AG04450 (cell line): ENCODE results near the gene TM4SF4. TPM values are rescaled to one million over a fixed set of nuclear protein-coding genes. Genes with fewer than 3 reads are reported as not detected.

Source experiments
- CTCF ChIA-PET: fragments of 300-600, 350-600 bp; formaldehyde crosslinking; extraction: SDS; loops from one replicate; lab custom pipeline; 2022; ENCODE audit warnings: antibody characterized with exemption, inconsistent platforms; lab: Charles Lee
- POLR2A ChIA-PET: fragments of 350-600 bp; formaldehyde crosslinking; extraction: SDS; loops from one replicate; lab custom pipeline; 2021; ENCODE audit warnings: antibody characterized with exemption, inconsistent platforms; lab: Yijun Ruan, JAX
- DNase-seq: peaks from one replicate; pipeline ENCODE4 v3.0.0-alpha.2; 2011; ENCODE audit warnings: low read depth, low spot score
- H3K27ac ChIP-seq: one replicate; pipeline ENCODE4 v1.5.1; 2012; ENCODE audit warnings: low read depth, low read length, control low read depth
- H3K27me3 ChIP-seq: one replicate; pipeline ENCODE4 v1.6.0; 2012; ENCODE audit warnings: low read length; ENCODE audit not compliant: control insufficient read depth, insufficient read depth
- H3K4me3 ChIP-seq: 2 replicates; pipeline ENCODE4 v1.5.1; 2011; ENCODE audit warnings: mild to moderate bottlenecking, low read depth, low read length, control low read depth
- H3K9me3 ChIP-seq: 2 replicates; pipeline ENCODE4 v1.5.1; 2012; ENCODE audit warnings: low read length; ENCODE audit not compliant: control insufficient read depth, insufficient read depth
- polyA plus RNA-seq: library from polyadenylated mRNA; depleted of rRNA; stranded (reverse); fragments of >200 nt; gene quantifications from 2 replicates; pipeline ENCODE4 v1.2.3, GENCODE V29; 2011
- TF ChIP-seq, protein P1 (sequence below): IDR thresholded peaks from 2 replicates; pipeline ENCODE4 v1.5.1; 2011; ENCODE audit warnings: low read depth, low read length, control low read depth, inconsistent platforms

The TM4SF4 gene
- polyA plus RNA-seq, 1 experiment, result 0.32 TPM

DNA sequence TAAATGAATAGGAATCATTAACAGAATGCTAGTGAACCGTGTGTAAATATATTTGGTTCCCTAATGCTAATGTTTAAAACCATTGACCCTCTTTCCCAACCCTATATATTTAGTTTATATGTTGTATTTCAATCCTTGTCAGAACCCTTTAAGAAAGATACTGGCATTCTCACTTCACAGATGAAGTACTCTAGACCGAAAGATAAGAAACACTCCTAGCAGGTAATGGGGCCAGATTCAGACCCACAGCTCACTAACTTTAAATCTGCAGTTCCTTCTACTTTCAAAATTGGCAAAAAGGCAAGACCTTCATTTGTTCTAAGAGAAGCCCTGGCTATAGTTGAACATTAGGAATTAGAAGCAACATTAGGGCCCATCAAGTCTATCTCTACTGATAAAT lies 42.3 kb upstream of the TM4SF4 start:
- CTCF ChIA-PET, result no interaction called here
- no peaks in the 10 kb centered on the region for H3K27me3 ChIP-seq
- no peaks in the 10 kb centered on the region; the same call in 1 of the 2 replicates for H3K9me3 ChIP-seq
- POLR2A ChIA-PET, result no interaction called here
- no peak overlapping the region for H3K4me3 ChIP-seq
- TF ChIP-seq, protein P1, sequence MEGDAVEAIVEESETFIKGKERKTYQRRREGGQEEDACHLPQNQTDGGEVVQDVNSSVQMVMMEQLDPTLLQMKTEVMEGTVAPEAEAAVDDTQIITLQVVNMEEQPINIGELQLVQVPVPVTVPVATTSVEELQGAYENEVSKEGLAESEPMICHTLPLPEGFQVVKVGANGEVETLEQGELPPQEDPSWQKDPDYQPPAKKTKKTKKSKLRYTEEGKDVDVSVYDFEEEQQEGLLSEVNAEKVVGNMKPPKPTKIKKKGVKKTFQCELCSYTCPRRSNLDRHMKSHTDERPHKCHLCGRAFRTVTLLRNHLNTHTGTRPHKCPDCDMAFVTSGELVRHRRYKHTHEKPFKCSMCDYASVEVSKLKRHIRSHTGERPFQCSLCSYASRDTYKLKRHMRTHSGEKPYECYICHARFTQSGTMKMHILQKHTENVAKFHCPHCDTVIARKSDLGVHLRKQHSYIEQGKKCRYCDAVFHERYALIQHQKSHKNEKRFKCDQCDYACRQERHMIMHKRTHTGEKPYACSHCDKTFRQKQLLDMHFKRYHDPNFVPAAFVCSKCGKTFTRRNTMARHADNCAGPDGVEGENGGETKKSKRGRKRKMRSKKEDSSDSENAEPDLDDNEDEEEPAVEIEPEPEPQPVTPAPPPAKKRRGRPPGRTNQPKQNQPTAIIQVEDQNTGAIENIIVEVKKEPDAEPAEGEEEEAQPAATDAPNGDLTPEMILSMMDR, result no peak
- DNase-seq, result no peak
- no peak overlapping the region for H3K27ac ChIP-seq

DNA sequence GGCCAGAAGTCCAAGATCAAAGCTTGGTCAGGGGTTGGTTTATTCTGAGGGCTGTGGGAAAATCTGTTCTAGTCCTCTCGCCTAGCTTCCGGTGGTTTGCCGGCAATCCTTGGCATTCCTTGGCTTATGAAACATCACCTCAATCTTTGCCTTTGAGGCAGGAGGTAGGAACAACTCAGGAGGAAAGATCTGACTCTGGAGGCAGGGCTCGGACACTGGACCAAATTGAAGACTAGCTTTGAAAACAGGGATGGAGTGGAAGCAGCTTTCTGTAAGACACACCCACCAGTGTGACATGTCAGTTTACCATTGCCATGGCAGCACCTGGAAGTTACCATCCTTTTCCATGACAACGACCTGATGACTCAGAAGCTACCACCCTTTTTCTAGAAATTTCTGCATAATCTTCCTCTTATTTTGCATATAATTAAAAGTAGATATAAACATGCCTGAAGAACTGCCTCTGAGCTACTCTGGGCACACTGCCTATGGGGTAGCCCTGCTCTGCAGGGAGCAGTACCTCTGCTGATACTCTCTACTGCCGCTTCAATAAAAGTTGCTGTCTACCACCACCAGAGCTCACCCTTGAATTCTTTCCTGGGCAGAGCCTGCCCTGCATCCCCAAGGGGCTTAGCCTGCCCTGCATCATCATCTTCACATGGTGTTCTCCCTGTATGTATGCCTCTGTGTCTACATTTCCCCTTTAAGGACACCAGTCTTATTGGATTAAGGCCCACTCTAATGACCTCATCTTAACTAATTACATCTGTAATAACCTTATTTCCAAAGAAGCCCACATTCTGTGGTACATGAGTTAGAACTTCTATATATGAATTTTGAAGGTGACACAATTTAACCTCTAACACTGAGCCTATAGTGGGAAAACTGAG lies 38.3 kb upstream of the TM4SF4 start:
- H3K4me3 ChIP-seq, result no peak overlapping the region
- POLR2A ChIA-PET, result no interaction called here
- no peak for DNase-seq

DNA sequence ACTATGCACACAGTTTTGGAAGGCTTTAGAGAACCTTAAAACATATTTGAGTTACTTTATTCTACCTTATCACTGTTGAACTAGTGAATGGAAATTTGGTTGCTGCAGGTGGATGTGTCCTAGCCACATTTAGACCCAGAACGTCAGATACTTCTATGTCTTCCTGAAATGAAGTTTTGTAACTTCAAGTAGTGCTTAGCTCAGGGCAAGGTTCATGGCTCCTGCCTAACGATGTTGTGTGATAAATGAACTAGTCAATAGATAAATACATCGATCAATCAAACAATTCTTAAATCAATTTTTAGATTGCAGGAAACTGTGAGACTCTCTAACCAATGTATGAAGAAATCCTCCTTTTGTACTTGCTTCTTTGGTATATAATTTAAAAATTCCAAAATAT lies 37.2 kb upstream of the TM4SF4 start:
- CTCF ChIA-PET, result no interaction called here
- TF ChIP-seq, protein P1, result no peak
- no peak overlapping the region for H3K4me3 ChIP-seq

More for the DNA sequence above, 38.3 kb upstream of the TM4SF4 start:
- TF ChIP-seq, protein P1, result no peak
- H3K27me3 ChIP-seq, result no peaks in the 10 kb centered on the region
- no peaks in the 10 kb centered on the region; the same call in 1 of the 2 replicates for H3K9me3 ChIP-seq
- no peak overlapping the region for H3K27ac ChIP-seq
- CTCF ChIA-PET, result no interaction called here

DNA sequence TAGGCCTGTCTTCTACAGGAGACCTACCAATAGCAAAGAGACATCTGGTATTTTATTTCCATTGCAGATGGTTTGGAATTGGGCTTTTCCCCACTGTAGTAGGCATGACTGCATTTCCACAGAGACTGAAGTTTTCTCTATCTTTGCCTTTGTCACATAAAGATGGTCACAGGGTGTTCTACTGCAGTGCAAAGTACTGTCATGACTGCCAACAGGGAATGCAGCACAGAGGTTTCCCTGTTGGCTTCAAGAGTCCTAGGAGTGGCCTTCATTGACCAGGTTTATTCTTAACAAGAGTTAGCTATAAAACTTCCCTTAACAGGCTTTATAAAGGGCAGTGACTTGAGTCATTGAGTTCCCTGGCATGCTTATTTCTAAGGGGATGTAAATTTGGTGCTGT lies 36.8 kb upstream of the TM4SF4 start:
- Histone ChIP-seq H3K4me3 (no peak overlapping the region), H3K27me3 (no peaks in the 10 kb centered on the region), H3K27ac (no peak overlapping the region), H3K9me3 (no peaks in the 10 kb centered on the region; the same call in 1 of the 2 replicates)
- no peak for DNase-seq
- TF ChIP-seq, protein P1, result no peak
- CTCF ChIA-PET, result no interaction called here
- POLR2A ChIA-PET, result no interaction called here

More for the DNA sequence above, 37.2 kb upstream of the TM4SF4 start:
- POLR2A ChIA-PET, result no interaction called here
- Histone ChIP-seq H3K9me3 (no peaks in the 10 kb centered on the region; the same call in 1 of the 2 replicates), H3K27me3 (no peaks in the 10 kb centered on the region), H3K27ac (no peak overlapping the region)
- no peak for DNase-seq

DNA sequence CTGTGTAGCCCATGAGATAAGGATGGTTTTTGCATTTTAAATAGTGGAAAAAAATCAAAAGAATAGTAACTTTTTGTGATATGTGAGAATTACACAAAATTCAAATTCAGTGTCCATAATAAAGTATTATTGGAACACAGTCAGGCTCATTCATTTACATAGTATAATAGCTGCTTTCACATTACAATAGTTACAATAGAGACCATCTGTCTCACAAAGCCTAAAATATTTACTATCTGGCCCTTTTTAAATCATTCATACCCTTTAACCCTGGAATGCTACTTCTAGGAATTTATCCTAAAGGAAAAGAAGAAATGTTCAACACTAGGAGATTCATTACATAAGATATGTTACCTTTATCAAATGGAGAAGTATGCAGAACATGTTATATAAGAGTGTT lies 35.5 kb upstream of the TM4SF4 start:
- Histone ChIP-seq H3K9me3 (no peaks in the 10 kb centered on the region; the same call in 1 of the 2 replicates), H3K27me3 (no peaks in the 10 kb centered on the region), H3K4me3 (no peak overlapping the region), H3K27ac (no peak overlapping the region)
- TF ChIP-seq, protein P1, result no peak
- CTCF ChIA-PET, result interaction anchor here (0.5 kb wide), 1 partner anchor 1085 kb away, joined by 3 read pairs; no protein-coding TSS in a partner anchor
- POLR2A ChIA-PET, result interaction anchor here (0.6 kb wide), 1 partner anchor 108 kb away, joined by 4 read pairs; no protein-coding TSS in a partner anchor
- no peak for DNase-seq
